ENCODE measurements around the gene ZNRF1.
"Not testable (repeated sequence)": the region's sequence is repeated elsewhere in the genome, so short reads cannot be mapped to it uniquely, and the experiment has no call there.

ZNRF1 gene

DNA sequence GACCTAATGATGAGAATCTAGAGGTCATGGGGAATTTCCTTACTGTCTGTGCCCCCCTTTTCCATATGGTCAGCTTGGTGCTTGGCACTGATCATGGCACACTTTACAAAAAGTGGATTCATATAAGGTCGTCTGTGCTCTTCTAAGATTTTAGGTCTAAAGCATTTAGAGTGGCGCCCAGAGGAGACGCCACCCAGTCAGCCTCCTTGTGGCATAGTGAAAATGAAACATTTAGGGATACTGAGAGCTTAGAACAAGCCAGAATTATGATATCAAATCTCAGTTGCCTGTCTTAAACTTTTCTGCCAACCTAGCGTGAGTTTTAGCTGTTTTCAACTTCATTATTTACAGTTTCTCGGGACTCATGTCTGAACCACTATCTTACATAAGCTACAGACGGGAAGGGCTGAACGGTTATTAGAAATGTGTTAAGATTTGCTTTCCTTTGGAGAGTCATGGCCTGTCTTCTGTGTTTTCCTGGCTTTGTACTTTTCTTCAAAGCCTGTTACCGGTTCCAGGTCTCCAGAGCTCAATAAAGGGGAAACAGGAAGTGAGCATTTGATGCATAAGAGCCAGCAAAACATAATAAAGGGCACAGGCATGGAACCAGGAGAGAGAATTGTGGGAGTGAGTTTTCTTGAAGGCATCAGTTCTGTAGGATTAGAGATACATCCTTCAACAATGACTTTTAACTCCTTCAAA, 13.7 kb downstream of the ZNRF1 start:
- no peak overlapping the region for H2AFZ ChIP-seq (ENCODE audit: insufficient read depth, low read length, poor library complexity)
- no peak overlapping the region for H4K8ac ChIP-seq (ENCODE audit: low read depth, low read length)
- no peak overlapping the region for H3K9ac ChIP-seq (ENCODE audit: low read length)
- no peak overlapping the region for H4K12ac ChIP-seq (ENCODE audit: low read depth, low read length)
- no peak overlapping the region for H3K23ac ChIP-seq (ENCODE audit: low read length)
- WGBS (ENCODE audit: extremely low coverage, insufficient coverage, insufficient read length) = no CpG with 5 or more reads among the region's 8 CpGs
- H4K91ac ChIP-seq (ENCODE audit: low read depth, low read length) = no peak overlapping the region
- no peaks in the 10 kb centered on the region for H3K27me3 ChIP-seq (ENCODE audit: insufficient read depth, low read length)
- no peak overlapping the region for H3K27ac ChIP-seq (ENCODE audit: low read depth, low read length)
- no peak overlapping the region for H2BK120ac ChIP-seq (ENCODE audit: insufficient read depth, low read length, poor library complexity)
- H3K4me3 ChIP-seq (ENCODE audit: low read depth, low read length) = no peak overlapping the region
- H2BK12ac ChIP-seq (ENCODE audit: low read length) = no peak overlapping the region
- H3K4me1 ChIP-seq (ENCODE audit: control insufficient read depth in 1 of 2, insufficient read depth in 2 of 2, low read length in 2 of 2) = peaks cover 0 to 3% of the 10 kb centered on the region in 2 experiments
- peak overlapping the region; percentile 31 for H3K4ac ChIP-seq (ENCODE audit: low read depth, low read length)
- DNase-seq = no peak
- no peaks in the 10 kb centered on the region for H3K36me3 ChIP-seq (ENCODE audit: control insufficient read depth in 1 of 2, insufficient read depth in 2 of 2, low read length in 2 of 2)
- no peak overlapping the region for H2BK5ac ChIP-seq (ENCODE audit: low read depth, low read length, poor library complexity)
- peaks cover 3% of the 10 kb centered on the region for H3K79me1 ChIP-seq (ENCODE audit: low read length)
- no peak overlapping the region for H3K18ac ChIP-seq (ENCODE audit: low read length)
- no peaks in the 10 kb centered on the region for H3K79me2 ChIP-seq (ENCODE audit: control insufficient read depth, insufficient read depth, low read length, poor library complexity)
- H3K4me2 ChIP-seq (ENCODE audit: low read length) = no peak overlapping the region
- H3K9me3 ChIP-seq (ENCODE audit: insufficient read depth, low read depth, low read length) = no peaks in the 10 kb centered on the region
- H3K14ac ChIP-seq (ENCODE audit: low read length) = no peak overlapping the region
- H2AK5ac ChIP-seq (ENCODE audit: low read length) = no peak overlapping the region

DNA sequence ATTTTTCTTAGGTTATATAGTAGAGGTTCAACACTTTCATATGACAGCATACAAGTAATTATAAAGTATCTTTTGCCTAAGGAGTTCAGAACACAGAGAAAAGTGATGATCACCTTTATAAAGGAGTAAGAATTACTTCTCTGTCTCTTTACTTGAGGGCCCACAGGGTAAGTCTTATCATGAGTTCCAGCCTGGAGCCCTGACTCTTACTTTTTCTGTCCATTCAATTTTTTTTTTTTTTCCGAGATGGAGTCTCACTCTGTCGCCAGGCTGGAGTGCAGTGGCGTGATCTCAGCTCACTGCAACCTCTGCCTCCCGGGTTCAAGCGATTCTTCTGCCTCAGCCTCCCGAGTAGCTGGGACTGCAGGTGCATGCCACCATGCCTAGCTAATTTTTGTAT, 14.3 kb downstream of the ZNRF1 start:
- not testable (repeated sequence) for H4K8ac ChIP-seq (ENCODE audit: low read depth, low read length); H3K4ac ChIP-seq (ENCODE audit: low read depth, low read length); H2AFZ ChIP-seq (ENCODE audit: insufficient read depth, low read length, poor library complexity); H3K23ac ChIP-seq (ENCODE audit: low read length); H3K14ac ChIP-seq (ENCODE audit: low read length); H3K36me3 ChIP-seq (ENCODE audit: control insufficient read depth in 1 of 2, insufficient read depth in 2 of 2, low read length in 2 of 2); H3K27me3 ChIP-seq (ENCODE audit: insufficient read depth, low read length); H3K27ac ChIP-seq (ENCODE audit: low read depth, low read length); H3K4me2 ChIP-seq (ENCODE audit: low read length); H3K79me2 ChIP-seq (ENCODE audit: control insufficient read depth, insufficient read depth, low read length, poor library complexity); H2BK120ac ChIP-seq (ENCODE audit: insufficient read depth, low read length, poor library complexity); H3K9ac ChIP-seq (ENCODE audit: low read length); H4K91ac ChIP-seq (ENCODE audit: low read depth, low read length); H3K79me1 ChIP-seq (ENCODE audit: low read length); H2AK5ac ChIP-seq (ENCODE audit: low read length); H3K4me1 ChIP-seq (ENCODE audit: control insufficient read depth in 1 of 2, insufficient read depth in 2 of 2, low read length in 2 of 2); H3K4me3 ChIP-seq (ENCODE audit: low read depth, low read length); H4K12ac ChIP-seq (ENCODE audit: low read depth, low read length); H3K9me3 ChIP-seq (ENCODE audit: insufficient read depth, low read depth, low read length); DNase-seq; H3K18ac ChIP-seq (ENCODE audit: low read length); H2BK12ac ChIP-seq (ENCODE audit: low read length); H2BK5ac ChIP-seq (ENCODE audit: low read depth, low read length, poor library complexity)
- no CpG with 5 or more reads among the region's 6 CpGs for WGBS (ENCODE audit: extremely low coverage, insufficient coverage, insufficient read length)

GRCh38 chr16:75014318-75014717, 15.5 kb downstream of the ZNRF1 start:
- Histone ChIP-seq H3K79me1 (ENCODE audit: low read length) (peaks cover 3% of the 10 kb centered on the region), H4K12ac (ENCODE audit: low read depth, low read length) (no peak overlapping the region), H3K9ac (ENCODE audit: low read length) (no peak overlapping the region), H3K4me3 (ENCODE audit: low read depth, low read length) (no peak overlapping the region), H3K18ac (ENCODE audit: low read length) (no peak overlapping the region), H4K91ac (ENCODE audit: low read depth, low read length) (no peak overlapping the region), H3K27me3 (ENCODE audit: insufficient read depth, low read length) (no peaks in the 10 kb centered on the region), H3K4me1 (ENCODE audit: control insufficient read depth in 1 of 2, insufficient read depth in 2 of 2, low read length in 2 of 2) (peaks cover 2 to 6% of the 10 kb centered on the region in 2 experiments), H3K27ac (ENCODE audit: low read depth, low read length) (no peak overlapping the region), H2BK120ac (ENCODE audit: insufficient read depth, low read length, poor library complexity) (no peak overlapping the region), H3K4ac (ENCODE audit: low read depth, low read length) (no peak overlapping the region), H3K36me3 (ENCODE audit: control insufficient read depth in 1 of 2, insufficient read depth in 2 of 2, low read length in 2 of 2) (no peaks in the 10 kb centered on the region), H3K23ac (ENCODE audit: low read length) (no peak overlapping the region), H4K8ac (ENCODE audit: low read depth, low read length) (no peak overlapping the region), H2AK5ac (ENCODE audit: low read length) (no peak overlapping the region), H3K14ac (ENCODE audit: low read length) (no peak overlapping the region), H2BK12ac (ENCODE audit: low read length) (no peak overlapping the region), H2AFZ (ENCODE audit: insufficient read depth, low read length, poor library complexity) (no peak overlapping the region), H3K79me2 (ENCODE audit: control insufficient read depth, insufficient read depth, low read length, poor library complexity) (peaks cover 3% of the 10 kb centered on the region), H3K4me2 (ENCODE audit: low read length) (no peak overlapping the region), H2BK5ac (ENCODE audit: low read depth, low read length, poor library complexity) (no peak overlapping the region), H3K9me3 (ENCODE audit: insufficient read depth, low read depth, low read length) (no peaks in the 10 kb centered on the region)
- WGBS (ENCODE audit: extremely low coverage, insufficient coverage, insufficient read length) = no CpG with 5 or more reads among the region's 2 CpGs
- DNase-seq = no peak

DNA sequence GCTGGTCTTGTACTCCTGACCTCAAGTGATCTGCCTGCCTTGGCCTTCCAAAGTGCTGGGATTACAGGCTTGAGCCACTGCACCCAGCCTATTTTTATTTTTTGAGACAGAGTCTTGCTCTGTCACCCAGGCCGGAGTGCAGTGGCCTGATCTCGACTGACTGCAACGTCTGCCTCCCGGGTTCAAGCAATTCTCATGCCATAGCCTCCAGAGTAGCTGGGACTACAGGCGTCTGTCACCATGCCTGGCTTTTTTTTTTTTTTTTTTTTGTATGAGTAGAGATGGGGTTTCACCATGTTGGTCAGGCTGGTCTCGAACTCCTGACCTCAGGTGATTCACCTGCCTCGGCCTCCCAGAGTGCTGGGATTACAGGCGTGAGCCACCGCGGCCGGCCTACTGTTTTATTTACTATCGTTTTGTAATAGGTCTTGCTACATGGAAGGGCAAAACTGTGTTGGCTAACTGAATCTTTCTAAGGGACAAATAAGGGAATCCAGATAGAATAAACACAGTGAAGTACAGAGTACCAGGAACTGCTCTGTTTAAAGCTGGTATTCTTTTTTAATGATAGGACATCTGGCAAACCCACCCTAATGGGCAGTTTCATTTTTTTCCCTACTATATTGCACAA, 17.7 kb downstream of the ZNRF1 start:
- not testable (repeated sequence) for H2BK12ac ChIP-seq (ENCODE audit: low read length); H3K14ac ChIP-seq (ENCODE audit: low read length); H3K36me3 ChIP-seq (ENCODE audit: control insufficient read depth in 1 of 2, insufficient read depth in 2 of 2, low read length in 2 of 2); H3K27me3 ChIP-seq (ENCODE audit: insufficient read depth, low read length); H3K79me1 ChIP-seq (ENCODE audit: low read length); H3K4me1 ChIP-seq (ENCODE audit: control insufficient read depth in 1 of 2, insufficient read depth in 2 of 2, low read length in 2 of 2); H2BK5ac ChIP-seq (ENCODE audit: low read depth, low read length, poor library complexity); H3K9me3 ChIP-seq (ENCODE audit: insufficient read depth, low read depth, low read length); H3K4ac ChIP-seq (ENCODE audit: low read depth, low read length); H3K4me2 ChIP-seq (ENCODE audit: low read length); H2BK120ac ChIP-seq (ENCODE audit: insufficient read depth, low read length, poor library complexity); H3K79me2 ChIP-seq (ENCODE audit: control insufficient read depth, insufficient read depth, low read length, poor library complexity); DNase-seq; H2AFZ ChIP-seq (ENCODE audit: insufficient read depth, low read length, poor library complexity); H3K4me3 ChIP-seq (ENCODE audit: low read depth, low read length); H4K12ac ChIP-seq (ENCODE audit: low read depth, low read length); H4K91ac ChIP-seq (ENCODE audit: low read depth, low read length); H3K9ac ChIP-seq (ENCODE audit: low read length); H3K18ac ChIP-seq (ENCODE audit: low read length); H2AK5ac ChIP-seq (ENCODE audit: low read length); H3K23ac ChIP-seq (ENCODE audit: low read length); H3K27ac ChIP-seq (ENCODE audit: low read depth, low read length); H4K8ac ChIP-seq (ENCODE audit: low read depth, low read length)
- no CpG with 5 or more reads among the region's 12 CpGs for WGBS (ENCODE audit: extremely low coverage, insufficient coverage, insufficient read length)
